Neural progenitor cell (in vitro differentiated cells): Measurements from ENCODE around the gene ICA1L. TPM values are rescaled to one million over a fixed set of nuclear protein-coding genes. Genes with fewer than 3 reads are reported as not detected.

ENCODE experiments used
- DNase-seq: peaks from one replicate; pipeline ENCODE4 v3.0.0-alpha.2; 2016; ENCODE audit warnings: low spot score
- H2AFZ ChIP-seq: fragments of 200-600 bp; sonication (generic); replicated peaks from 2 replicates; pipeline ENCODE4 v1.6.1; 2016; ENCODE audit warnings: antibody characterized with exemption
- H3F3A ChIP-seq: fragments of 200-600 bp; sonication (generic); 2 replicates; pipeline ENCODE4 v1.6.1; 2016; ENCODE audit warnings: antibody characterized with exemption, low read depth
- H3K27ac ChIP-seq: fragments of 200-600 bp; sonication (generic); 2 replicates; pipeline ENCODE4 v1.5.1; 2016; ENCODE audit warnings: mild to moderate bottlenecking
- H3K27me3 ChIP-seq: fragments of 200-600 bp; sonication (generic); 2 replicates; pipeline ENCODE4 v1.6.1; 2016; ENCODE audit warnings: mild to moderate bottlenecking, moderate library complexity
- H3K36me3 ChIP-seq: fragments of 200-600 bp; sonication (generic); 2 replicates; pipeline ENCODE4 v1.5.1; 2016
- H3K4me1 ChIP-seq: fragments of 200-600 bp; sonication (generic); 2 replicates; pipeline ENCODE4 v1.6.1; 2016; ENCODE audit warnings: mixed run types
- H3K4me2 ChIP-seq: fragments of 200-600 bp; sonication (generic); 2 replicates; pipeline ENCODE4 v1.6.1; 2016
- H3K4me3 ChIP-seq: fragments of 200-600 bp; sonication (generic); 2 replicates; pipeline ENCODE4 v1.5.1; 2016
- H3K79me2 ChIP-seq: fragments of 200-600 bp; sonication (generic); 2 replicates; pipeline ENCODE4 v1.6.1; 2016; ENCODE audit warnings: low read depth
- H3K9ac ChIP-seq: fragments of 200-600 bp; sonication (generic); 2 replicates; pipeline ENCODE4 v1.6.1; 2016
- H3K9me3 ChIP-seq: fragments of 200-600 bp; sonication (generic); 2 replicates; pipeline ENCODE4 v1.5.1; 2016; ENCODE audit warnings: low read depth
- H4K20me1 ChIP-seq: fragments of 200-600 bp; sonication (generic); 2 replicates; pipeline ENCODE4 v1.6.1; 2016; ENCODE audit warnings: low read depth
- H3K27ac Mint-ChIP-seq: 3 replicates; pipeline ENCODE4 v1.8.0; 2021; ENCODE audit warnings: mixed read lengths
- H3K27me3 Mint-ChIP-seq: 2 replicates; pipeline ENCODE4 v1.8.0; 2022; ENCODE audit warnings: low read depth, mild to moderate bottlenecking, inconsistent platforms, moderate library complexity, mixed read lengths; ENCODE audit not compliant: insufficient read depth
- H3K36me3 Mint-ChIP-seq: 3 replicates; pipeline ENCODE4 v1.8.0; 2021; ENCODE audit warnings: mixed read lengths
- H3K4me1 Mint-ChIP-seq: 3 replicates; pipeline ENCODE4 v1.8.0; 2021; ENCODE audit warnings: mixed read lengths
- H3K4me3 Mint-ChIP-seq: 3 replicates; pipeline ENCODE4 v1.8.0; 2021; ENCODE audit warnings: mild to moderate bottlenecking, moderate library complexity, mixed read lengths
- H3K9me3 Mint-ChIP-seq: 3 replicates; pipeline ENCODE4 v1.8.0; 2020; ENCODE audit warnings: mixed read lengths
- CTCF ChIP-seq: fragments of 200-600 bp; sonication (generic); IDR thresholded peaks from 2 replicates; pipeline ENCODE4 v1.5.1; 2017; ENCODE audit warnings: antibody characterized with exemption, mild to moderate bottlenecking
- EZH2 ChIP-seq: fragments of 200-600 bp; sonication (generic); IDR thresholded peaks from 2 replicates; pipeline ENCODE4 v1.6.1; 2017; ENCODE audit warnings: antibody characterized with exemption, mild to moderate bottlenecking, moderate library complexity
- EZH2phosphoT487 ChIP-seq: fragments of 200-600 bp; sonication (generic); IDR thresholded peaks from 2 replicates; pipeline ENCODE4 v1.6.1; 2017; ENCODE audit warnings: antibody characterized with exemption
- total RNA-seq: library from RNA; depleted of rRNA; stranded (reverse); fragments of >200 nt; gene quantifications from 2 replicates; pipeline ENCODE4 v1.2.3, GENCODE V29; 2015; ENCODE audit warnings: low replicate concordance

ICA1L gene
- total RNA-seq, 1 donor from 2014 or later: 27.5 TPM

GRCh38 chr2:202768273-202768672, 103.3 kb downstream of the ICA1L start:
- H3K36me3 Mint-ChIP-seq: peaks cover 31% of the 10 kb centered on the region
- H3K27me3 ChIP-seq: no peaks in the 10 kb centered on the region
- H3K4me2 ChIP-seq: no peak overlapping the region
- no peak overlapping the region for H3K27ac ChIP-seq
- H3K27ac Mint-ChIP-seq: no peak overlapping the region
- H3K4me3 Mint-ChIP-seq: no peak overlapping the region
- no peaks in the 10 kb centered on the region for H3K4me1 ChIP-seq
- H3K27me3 Mint-ChIP-seq: peaks cover 2% of the 10 kb centered on the region
- H3K4me3 ChIP-seq: no peak overlapping the region
- no peaks in the 10 kb centered on the region for H3K79me2 ChIP-seq
- H4K20me1 ChIP-seq: no peaks in the 10 kb centered on the region
- no peaks in the 10 kb centered on the region for H3K4me1 Mint-ChIP-seq
- no peaks in the 10 kb centered on the region for H3K9me3 Mint-ChIP-seq
- H3F3A ChIP-seq: no peaks in the 10 kb centered on the region
- no peak for DNase-seq
- H2AFZ ChIP-seq: no peak overlapping the region
- H3K36me3 ChIP-seq: peaks cover 10% of the 10 kb centered on the region
- no peak overlapping the region for H3K9ac ChIP-seq
- TF ChIP-seq EZH2 (no peak), EZH2phosphoT487 (no peak), CTCF (no peak)
- no peaks in the 10 kb centered on the region for H3K9me3 ChIP-seq

DNA sequence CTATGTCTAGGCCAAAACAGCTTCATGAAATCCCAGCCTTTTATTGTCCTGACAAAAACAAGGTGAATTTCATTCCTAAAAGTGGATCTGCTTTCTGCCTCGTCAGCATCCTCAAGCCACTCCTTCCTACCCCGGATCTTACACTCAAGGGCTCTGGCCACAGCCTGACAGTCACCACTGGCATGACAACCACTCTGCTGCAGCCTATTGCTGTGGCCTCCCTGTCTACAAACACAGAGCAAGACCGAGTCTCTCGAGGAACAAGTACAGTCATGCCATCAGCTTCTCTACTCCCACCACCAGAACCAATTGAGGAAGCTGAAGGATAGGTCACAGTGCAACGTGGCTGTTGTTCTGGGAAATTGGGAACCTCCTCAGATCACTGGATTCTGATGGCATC, 106.1 kb downstream of the ICA1L start:
- no peak overlapping the region for H3K27ac ChIP-seq
- H2AFZ ChIP-seq: no peak overlapping the region
- H3K9ac ChIP-seq: no peak overlapping the region
- Mint-ChIP-seq H3K4me3 (no peak overlapping the region), H3K4me1 (no peaks in the 10 kb centered on the region), H3K27me3 (peaks cover 2% of the 10 kb centered on the region), H3K36me3 (peaks cover 36% of the 10 kb centered on the region), H3K9me3 (no peaks in the 10 kb centered on the region), H3K27ac (no peak overlapping the region)
- H4K20me1 ChIP-seq: no peaks in the 10 kb centered on the region
- H3K9me3 ChIP-seq: no peaks in the 10 kb centered on the region
- no peaks in the 10 kb centered on the region for H3K79me2 ChIP-seq
- H3K36me3 ChIP-seq: peaks cover 4% of the 10 kb centered on the region
- H3K27me3 ChIP-seq: no peaks in the 10 kb centered on the region
- H3K4me1 ChIP-seq: no peaks in the 10 kb centered on the region
- no peak for DNase-seq
- no peak overlapping the region for H3K4me2 ChIP-seq
- TF ChIP-seq CTCF: no peak
- no peak for TF ChIP-seq EZH2phosphoT487
- no peak for TF ChIP-seq EZH2
- H3K4me3 ChIP-seq: no peak overlapping the region
- H3F3A ChIP-seq: no peaks in the 10 kb centered on the region

- Histone ChIP-seq H3K9me3 (no peaks in the 10 kb centered on the region), H3K4me3 (no peak overlapping the region), H3K79me2 (no peaks in the 10 kb centered on the region), H3K36me3 (peaks cover 4% of the 10 kb centered on the region), H3K4me2 (no peak overlapping the region), H3K4me1 (no peaks in the 10 kb centered on the region), H3K27me3 (no peaks in the 10 kb centered on the region), H4K20me1 (no peaks in the 10 kb centered on the region), H3K27ac (no peak overlapping the region), H2AFZ (no peak overlapping the region), H3F3A (no peaks in the 10 kb centered on the region), H3K9ac (no peak overlapping the region)
- no peak overlapping the region for H3K27ac Mint-ChIP-seq
- H3K27me3 Mint-ChIP-seq: peaks cover 2% of the 10 kb centered on the region
- H3K36me3 Mint-ChIP-seq: peaks cover 40% of the 10 kb centered on the region
- no peaks in the 10 kb centered on the region for H3K4me1 Mint-ChIP-seq
- H3K4me3 Mint-ChIP-seq: no peak overlapping the region
- DNase-seq: no peak
- TF ChIP-seq CTCF (no peak), EZH2 (no peak), EZH2phosphoT487 (no peak)
- H3K9me3 Mint-ChIP-seq: no peaks in the 10 kb centered on the region
These were observed 106.6 kb downstream of the ICA1L start for GRCh38 chr2:202764991-202765390.

- Mint-ChIP-seq H3K9me3 (no peaks in the 10 kb centered on the region), H3K27ac (no peak overlapping the region), H3K4me3 (no peak overlapping the region), H3K27me3 (peaks cover 2% of the 10 kb centered on the region), H3K36me3 (peaks cover 38% of the 10 kb centered on the region), H3K4me1 (no peaks in the 10 kb centered on the region)
- H2AFZ ChIP-seq: no peak overlapping the region
- H3K79me2 ChIP-seq: no peaks in the 10 kb centered on the region
- H3K4me2 ChIP-seq: no peak overlapping the region
- no peak overlapping the region for H3K27ac ChIP-seq
- H3K36me3 ChIP-seq: peaks cover 5% of the 10 kb centered on the region
- no peak for TF ChIP-seq CTCF
- no peak for TF ChIP-seq EZH2phosphoT487
- no peak for TF ChIP-seq EZH2
- no peak overlapping the region for H3K9ac ChIP-seq
- no peaks in the 10 kb centered on the region for H3K27me3 ChIP-seq
- H3F3A ChIP-seq: no peaks in the 10 kb centered on the region
- no peak overlapping the region for H3K4me3 ChIP-seq
- no peaks in the 10 kb centered on the region for H3K4me1 ChIP-seq
- DNase-seq: no peak
- no peaks in the 10 kb centered on the region for H4K20me1 ChIP-seq
- H3K9me3 ChIP-seq: no peaks in the 10 kb centered on the region
These were observed 107.7 kb downstream of the ICA1L start for GRCh38 chr2:202763916-202764315.
